Smooth muscle cell (in vitro differentiated cells): ENCODE measurements around the gene RRM1. TPM values are rescaled to one million over a fixed set of nuclear protein-coding genes. Genes with fewer than 3 reads are reported as not detected.
A peak's percentile ranks its signal among the peaks of the same experiment; 100 is the strongest.

Experiments used
- DNase-seq: peaks from one replicate; lab custom pipeline; 2025; ENCODE audit not compliant: unreplicated experiment; lab: John Stamatoyannopoulos, UW
- H2AFZ ChIP-seq: fragments of 200-600 bp; sonication (generic); 2 replicates; pipeline ENCODE4 v1.6.0; 2016; ENCODE audit warnings: antibody characterized with exemption, low read depth, mild to moderate bottlenecking
- H3F3A ChIP-seq: fragments of 200-600 bp; sonication (generic); 2 replicates; pipeline ENCODE4 v1.6.0; 2017; ENCODE audit warnings: antibody characterized with exemption, low read depth
- H3K27ac ChIP-seq: fragments of 200-600 bp; sonication (generic); 2 replicates; pipeline ENCODE4 v1.5.1; 2016; ENCODE audit warnings: low read depth, mild to moderate bottlenecking
- H3K27me3 ChIP-seq: fragments of 200-600 bp; sonication (generic); 2 replicates; pipeline ENCODE4 v1.6.1; 2016; ENCODE audit warnings: low read depth, mild to moderate bottlenecking
- H3K36me3 ChIP-seq: fragments of 200-600 bp; sonication (generic); 2 replicates; pipeline ENCODE4 v1.5.1; 2016; ENCODE audit warnings: low read depth
- H3K4me1 ChIP-seq: fragments of 200-600 bp; sonication (generic); 2 replicates; pipeline ENCODE4 v1.5.1; 2016; ENCODE audit warnings: low read depth
- H3K4me2 ChIP-seq: fragments of 200-600 bp; sonication (generic); 2 replicates; pipeline ENCODE4 v1.6.0; 2016; ENCODE audit warnings: mild to moderate bottlenecking
- H3K4me3 ChIP-seq: fragments of 200-600 bp; sonication (generic); 2 replicates; pipeline ENCODE4 v1.5.1; 2016; ENCODE audit warnings: mild to moderate bottlenecking
- H3K79me2 ChIP-seq: fragments of 200-600 bp; sonication (generic); 2 replicates; pipeline ENCODE4 v1.6.0; 2016; ENCODE audit warnings: low read depth, mild to moderate bottlenecking
- H3K9ac ChIP-seq: fragments of 200-600 bp; sonication (generic); 2 replicates; pipeline ENCODE4 v1.6.0; 2016; ENCODE audit warnings: low read depth
- H3K9me3 ChIP-seq: fragments of 200-600 bp; sonication (generic); replicated peaks from 2 replicates; pipeline ENCODE4 v1.5.1; 2016; ENCODE audit warnings: low read depth
- H4K20me1 ChIP-seq: fragments of 200-600 bp; sonication (generic); 2 replicates; pipeline ENCODE4 v1.6.0; 2016; ENCODE audit warnings: low read depth
- CTCF ChIP-seq: fragments of 200-600 bp; sonication (generic); IDR thresholded peaks from 2 replicates; pipeline ENCODE4 v1.5.1; 2017; ENCODE audit warnings: borderline replicate concordance, mild to moderate bottlenecking, antibody characterized with exemption; ENCODE audit not compliant: insufficient read depth, poor library complexity, severe bottlenecking
- WGBS: methylation state at CpG from one replicate; pipeline ENCODE4 v1.1.7; 2016; ENCODE audit warnings: low lambda C conversion rate; 5-methylcytosine and 5-hydroxymethylcytosine counted together
- polyA plus RNA-seq: library from polyadenylated mRNA; unstranded; fragments of >200 nt; fragmentation: Nextera tagmentation; extraction: Ambion mirVana; gene quantifications from 2 replicates; pipeline ENCODE4 v1.2.1, GENCODE V29; 2016
- total RNA-seq: library from RNA; depleted of rRNA; stranded (reverse); fragments of >200 nt; gene quantifications from 2 replicates; pipeline ENCODE4 v1.2.3, GENCODE V29; 2014

The RRM1 gene
- total and polyA plus RNA-seq, 2 experiments from 2014 or later: 36.4 to 90.5 TPM

GRCh38 chr11:4066910-4067309, 27.7 kb upstream of the RRM1 start:
- no peaks in the 10 kb centered on the region for H3K9me3 ChIP-seq
- H3K36me3 ChIP-seq: no peaks in the 10 kb centered on the region
- no peaks in the 10 kb centered on the region for H3F3A ChIP-seq
- 79% methylated on average over 5 of the region's 5 CpGs for WGBS
- H3K4me1 ChIP-seq: peaks cover 3% of the 10 kb centered on the region
- no peaks in the 10 kb centered on the region for H4K20me1 ChIP-seq
- no peak for DNase-seq
- H3K27ac ChIP-seq: no peak overlapping the region
- no peak overlapping the region for H2AFZ ChIP-seq
- no peaks in the 10 kb centered on the region for H3K27me3 ChIP-seq
- no peaks in the 10 kb centered on the region for H3K79me2 ChIP-seq
- no peak overlapping the region for H3K4me3 ChIP-seq
- no peak overlapping the region for H3K4me2 ChIP-seq
- no peak for TF ChIP-seq CTCF
- H3K9ac ChIP-seq: no peak overlapping the region

GRCh38 chr11:4068962-4069361, 25.6 kb upstream of the RRM1 start:
- Histone ChIP-seq H3K4me2 (no peak overlapping the region), H3K4me1 (peaks cover 9% of the 10 kb centered on the region), H2AFZ (no peak overlapping the region), H3K79me2 (no peaks in the 10 kb centered on the region), H3K9ac (no peak overlapping the region), H3K4me3 (no peak overlapping the region), H3K9me3 (no peaks in the 10 kb centered on the region), H3K36me3 (no peaks in the 10 kb centered on the region), H4K20me1 (no peaks in the 10 kb centered on the region), H3K27ac (no peak overlapping the region), H3K27me3 (no peaks in the 10 kb centered on the region), H3F3A (peaks cover 4% of the 10 kb centered on the region)
- DNase-seq: no peak
- no peak for TF ChIP-seq CTCF
- WGBS: 92% methylated on average over 1 of the region's 1 CpG

- Histone ChIP-seq H3K27me3 (no peaks in the 10 kb centered on the region), H3K4me3 (no peak overlapping the region), H2AFZ (no peak overlapping the region), H3K9ac (no peak overlapping the region), H3K4me2 (no peak overlapping the region), H4K20me1 (no peaks in the 10 kb centered on the region), H3K27ac (no peak overlapping the region), H3F3A (peaks cover 4% of the 10 kb centered on the region), H3K9me3 (no peaks in the 10 kb centered on the region), H3K4me1 (peaks cover 9% of the 10 kb centered on the region), H3K79me2 (no peaks in the 10 kb centered on the region), H3K36me3 (no peaks in the 10 kb centered on the region)
- no peak for TF ChIP-seq CTCF
- no peak for DNase-seq
Measured at GRCh38 chr11:4071325-4071724, 23.3 kb upstream of the RRM1 start.

- DNase-seq: no peak
- Histone ChIP-seq H3K4me1 (peaks cover 9% of the 10 kb centered on the region), H3K9me3 (no peaks in the 10 kb centered on the region), H3K27ac (no peak overlapping the region), H3F3A (peaks cover 4% of the 10 kb centered on the region), H3K36me3 (no peaks in the 10 kb centered on the region), H4K20me1 (no peaks in the 10 kb centered on the region), H3K4me3 (no peak overlapping the region), H3K4me2 (no peak overlapping the region), H3K27me3 (no peaks in the 10 kb centered on the region), H2AFZ (peak overlapping the region; percentile 62), H3K9ac (no peak overlapping the region), H3K79me2 (no peaks in the 10 kb centered on the region)
- no peak for TF ChIP-seq CTCF
Measured at GRCh38 chr11:4071914-4072313, 22.7 kb upstream of the RRM1 start.
